NCI-H82 (cell line): ENCODE measurements around the gene RCC2.
A peak's percentile ranks its signal among the peaks of the same experiment; 100 is the strongest.
"Not testable (repeated sequence)": the region's sequence is repeated elsewhere in the genome, so short reads cannot be mapped to it uniquely, and the experiment has no call there.

Source experiments
- DNase-seq: peaks from one replicate; lab custom pipeline; 2025; lab: John Stamatoyannopoulos, UW

The RCC2 gene

DNA sequence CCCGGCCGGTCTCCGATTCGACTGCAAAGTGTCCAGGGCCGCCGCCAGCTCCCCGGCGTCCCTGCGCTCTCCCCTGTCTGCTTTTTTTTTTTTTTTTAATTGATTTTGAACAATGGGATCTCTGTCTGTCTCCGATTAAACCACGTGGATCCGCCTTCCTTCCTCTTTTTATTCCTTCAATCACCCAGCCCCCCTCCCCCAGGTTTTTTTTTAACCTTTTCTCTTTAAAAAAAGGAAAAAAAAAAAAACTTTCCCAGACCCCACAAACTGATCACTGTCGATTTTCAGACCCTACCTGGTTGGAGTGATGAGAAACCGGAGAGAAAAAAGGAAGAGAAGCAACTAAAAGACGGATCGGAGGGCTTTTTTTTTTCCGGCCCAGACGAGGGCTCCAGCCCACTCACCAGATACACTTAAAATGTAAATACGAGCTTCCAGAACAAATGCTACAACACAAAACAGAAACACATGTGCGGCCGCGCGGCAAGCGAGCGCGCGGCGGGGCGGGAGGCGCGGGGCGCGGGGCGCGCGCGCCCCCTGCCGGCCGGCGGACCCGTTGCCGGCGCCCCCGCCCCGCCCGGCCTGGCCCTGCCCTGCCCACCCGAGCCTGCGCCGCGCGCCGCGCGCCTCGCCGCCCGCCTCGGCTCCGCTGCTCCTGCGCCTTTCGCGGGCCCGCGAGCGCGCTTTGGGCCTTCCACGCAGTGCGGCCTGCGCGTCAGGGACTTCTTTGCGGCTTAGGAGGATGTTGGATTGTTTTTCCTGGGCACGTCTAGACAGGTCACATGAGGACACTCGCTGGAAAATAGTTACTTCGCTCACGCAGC is at the start of gene RCC2:
TSS of gene RCC2 (minus strand) at position 428 of the 824 bp plus-strand sequence. CDS start 1,163 bp downstream, outside the sequence.
- DNase-seq: peak; percentile 90

DNA sequence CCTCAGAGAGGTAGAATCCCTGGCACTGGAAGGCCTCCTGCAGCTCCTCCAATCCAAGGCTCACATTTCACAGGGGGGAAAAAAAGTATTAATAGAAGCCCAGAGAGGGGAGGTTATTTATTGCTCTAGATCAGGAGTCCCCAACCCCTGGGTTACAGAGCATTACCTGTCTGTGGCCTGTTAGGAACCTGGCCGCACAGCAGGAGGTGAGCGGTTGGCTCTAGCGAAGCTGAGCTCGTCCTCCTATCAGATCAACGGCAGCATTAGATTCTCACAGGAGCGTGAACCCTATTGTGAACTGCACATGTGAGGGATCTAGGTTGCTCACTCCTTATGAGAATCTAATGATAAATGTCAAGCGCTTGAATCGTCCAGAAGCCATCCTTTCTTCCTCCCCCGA is 46.8 kb upstream of the RCC2 start:
- DNase-seq: no peak

DNA sequence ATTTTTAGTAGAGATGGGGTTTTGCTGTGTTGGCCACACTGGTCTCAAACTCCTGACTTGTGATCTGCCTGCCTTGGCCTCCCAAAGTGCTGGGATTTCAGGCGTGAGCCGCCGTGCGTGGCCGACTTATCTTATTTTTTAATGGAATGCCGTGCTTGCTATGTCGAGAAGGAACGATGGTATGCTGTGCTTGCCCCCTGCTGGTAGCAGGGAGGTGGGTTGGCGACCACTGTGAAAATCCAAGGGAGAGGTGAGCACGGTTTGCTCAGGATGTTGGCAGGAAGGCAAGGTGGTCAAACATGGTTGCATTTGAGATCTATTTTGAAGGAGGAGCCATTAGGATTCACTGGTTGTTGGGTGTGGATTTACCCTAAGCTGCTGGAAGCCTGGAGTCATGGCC is 45.8 kb upstream of the RCC2 start:
- peak; percentile 52 for DNase-seq

DNA sequence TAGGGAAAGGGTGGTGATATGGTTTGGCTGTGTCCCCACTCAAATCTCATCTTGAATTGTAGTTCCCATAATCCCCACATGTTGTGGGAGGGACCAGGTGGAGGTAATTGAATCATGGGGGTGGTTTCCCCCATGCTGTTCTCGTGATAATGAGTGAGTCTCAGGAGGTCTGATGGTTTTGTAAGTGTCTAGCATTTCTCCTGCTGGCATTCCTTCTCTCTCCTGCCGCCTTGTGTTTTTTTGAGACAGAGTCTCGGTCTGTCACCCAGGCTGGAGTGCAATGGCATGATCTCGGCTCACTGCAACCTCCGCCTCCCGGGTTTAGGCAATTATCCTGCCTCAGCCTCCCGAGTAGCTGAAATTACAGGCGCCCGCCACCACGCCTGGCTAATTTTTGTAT is 42.5 kb upstream of the RCC2 start:
- DNase-seq: not testable (repeated sequence)

DNA sequence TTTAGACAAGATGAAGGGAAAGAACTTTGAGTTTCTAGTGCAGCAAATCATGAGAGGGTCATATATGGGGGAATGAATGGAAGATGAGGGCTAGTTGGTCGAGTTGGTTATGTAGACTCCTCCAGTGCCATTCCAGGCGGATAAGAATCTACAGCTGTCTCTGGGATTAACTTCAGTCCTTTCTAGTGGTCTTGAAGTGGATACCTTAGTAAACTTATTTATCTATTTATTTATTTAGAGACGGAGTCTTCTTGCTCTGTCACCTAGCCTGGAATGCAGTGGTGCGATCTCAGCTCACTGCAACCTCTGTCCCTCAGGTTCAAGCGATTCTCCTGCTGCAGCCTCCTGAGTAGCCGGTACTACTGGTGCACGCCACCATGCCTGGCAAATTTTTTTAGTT is 41.4 kb upstream of the RCC2 start:
- no peak for DNase-seq

DNA sequence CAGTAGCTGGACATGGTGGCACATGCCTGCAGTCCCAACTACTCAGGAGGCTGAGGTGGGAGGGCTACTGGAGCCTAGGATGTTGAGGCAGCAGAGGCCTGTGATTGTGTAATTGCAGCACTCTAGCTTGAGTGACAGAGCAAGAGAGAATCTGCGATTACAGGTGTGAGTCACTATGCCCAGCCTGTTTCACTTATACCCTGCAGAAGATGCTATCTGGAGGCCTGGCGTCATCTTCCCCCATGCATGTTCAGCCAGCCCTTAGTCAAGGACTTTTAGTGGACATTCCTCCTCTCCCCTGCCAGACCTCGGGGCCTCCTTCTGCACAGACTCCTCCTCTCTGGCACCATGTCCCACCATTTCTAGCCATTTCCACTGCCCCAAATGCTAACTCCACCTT is 36.3 kb upstream of the RCC2 start:
- DNase-seq: no peak

DNA sequence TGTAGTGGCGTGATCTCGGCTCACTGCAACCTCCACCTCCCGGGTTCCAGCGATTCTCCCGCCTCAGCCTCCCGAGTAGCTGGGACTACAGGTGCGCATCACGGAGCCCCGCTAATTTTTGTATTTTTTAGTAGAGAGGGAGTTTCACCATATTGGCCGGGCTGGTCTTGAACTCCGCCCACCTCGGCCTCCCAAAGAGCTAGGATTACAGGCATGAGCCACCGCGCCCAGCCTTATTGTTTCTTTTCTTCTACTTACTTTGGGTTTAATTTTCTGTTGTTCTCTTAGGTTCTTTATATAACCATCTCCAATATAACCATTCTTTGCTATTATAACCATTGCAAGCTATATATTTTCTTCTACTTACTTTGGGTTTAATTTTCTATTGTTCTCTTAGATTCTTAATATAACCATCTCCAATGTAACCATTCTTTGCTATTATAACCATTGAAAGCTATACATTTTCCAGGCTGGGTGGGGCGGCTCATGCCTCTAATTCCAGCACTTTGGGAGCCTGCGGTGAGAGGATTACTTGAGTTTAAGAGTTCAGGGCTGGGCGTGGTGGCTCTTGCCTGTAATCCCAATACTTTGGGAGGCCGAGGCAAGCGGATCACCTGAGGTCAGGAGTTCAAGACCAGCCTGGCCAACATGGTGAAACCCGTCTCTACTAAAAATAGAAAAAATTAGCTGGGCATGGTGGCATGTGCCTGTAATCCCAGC is 35.5 kb upstream of the RCC2 start:
- peak; percentile 13 for DNase-seq

DNA sequence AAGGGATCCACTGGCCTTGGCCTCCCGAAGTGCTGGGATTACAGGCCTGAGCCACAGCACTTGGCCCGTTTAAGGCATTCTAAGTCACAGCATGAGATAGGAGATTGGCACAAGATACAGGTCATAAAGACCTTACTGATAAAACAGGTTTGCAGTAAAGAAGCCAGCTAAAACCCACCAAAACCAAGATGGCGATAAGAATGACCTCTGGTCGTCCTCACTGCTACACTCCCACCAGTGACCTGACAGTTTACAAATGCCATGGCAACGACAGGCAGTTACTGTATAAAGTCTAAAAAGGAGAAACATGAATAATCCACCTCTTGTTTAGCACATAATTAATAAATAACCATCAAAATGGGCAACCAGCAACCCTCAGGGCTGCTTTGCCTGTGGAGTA is 33.3 kb upstream of the RCC2 start:
- DNase-seq: no peak

DNA sequence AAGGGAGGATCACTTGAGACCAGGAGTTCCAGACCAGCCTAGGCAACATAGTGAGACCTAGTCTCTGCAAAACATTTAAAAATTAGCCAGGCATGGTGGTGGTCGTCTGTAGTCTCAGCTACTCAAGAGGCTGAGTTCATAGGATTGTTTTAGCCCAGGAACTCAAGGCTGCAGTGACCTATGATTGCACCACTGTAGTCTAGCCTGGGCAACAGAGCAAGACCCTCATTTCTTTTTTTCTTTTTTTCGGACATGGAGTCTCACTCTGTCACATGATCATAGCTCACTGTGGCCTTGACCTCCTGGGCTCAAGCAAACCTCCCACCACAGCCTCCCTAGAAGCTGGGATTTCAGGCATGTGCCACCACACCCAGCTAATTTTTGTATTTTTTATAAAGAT is 31.9 kb upstream of the RCC2 start:
- no peak for DNase-seq

DNA sequence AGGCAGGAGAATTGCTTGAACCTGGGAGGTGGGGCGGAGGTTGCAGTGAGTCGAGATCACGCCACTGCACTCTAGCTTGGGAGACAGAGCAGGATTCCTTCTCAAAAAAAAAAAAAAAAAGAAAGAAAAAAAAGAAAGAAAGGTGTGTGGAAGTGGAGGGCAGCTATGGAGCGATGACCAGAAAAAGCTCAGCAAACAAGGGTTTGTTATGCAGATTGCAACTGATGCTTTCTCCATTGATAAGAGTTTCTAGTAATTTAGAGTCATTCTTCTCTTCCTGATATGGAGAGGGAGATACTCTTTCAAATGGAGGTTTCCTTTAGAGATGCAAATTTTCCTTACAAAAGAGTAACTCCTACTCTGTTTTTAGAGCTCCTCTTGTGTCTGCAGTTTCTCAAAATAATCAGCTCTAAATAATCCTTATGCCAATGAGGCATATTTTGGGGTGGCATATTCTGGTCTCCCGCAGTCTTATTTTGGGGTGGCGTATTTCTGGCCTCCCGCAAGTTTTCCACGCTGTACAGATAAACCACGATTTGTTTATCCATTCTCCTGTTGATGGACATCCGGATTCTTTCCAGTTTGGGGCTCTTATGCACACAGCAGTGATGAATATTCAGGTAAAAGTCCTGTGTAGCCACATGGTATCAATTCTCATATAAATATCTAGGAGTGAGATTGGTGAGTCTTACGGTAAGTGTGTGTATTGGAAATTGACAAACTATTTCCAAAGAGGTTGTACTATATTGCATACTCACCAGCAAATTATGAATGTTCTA is 30.7 kb upstream of the RCC2 start:
- DNase-seq: no peak

DNA sequence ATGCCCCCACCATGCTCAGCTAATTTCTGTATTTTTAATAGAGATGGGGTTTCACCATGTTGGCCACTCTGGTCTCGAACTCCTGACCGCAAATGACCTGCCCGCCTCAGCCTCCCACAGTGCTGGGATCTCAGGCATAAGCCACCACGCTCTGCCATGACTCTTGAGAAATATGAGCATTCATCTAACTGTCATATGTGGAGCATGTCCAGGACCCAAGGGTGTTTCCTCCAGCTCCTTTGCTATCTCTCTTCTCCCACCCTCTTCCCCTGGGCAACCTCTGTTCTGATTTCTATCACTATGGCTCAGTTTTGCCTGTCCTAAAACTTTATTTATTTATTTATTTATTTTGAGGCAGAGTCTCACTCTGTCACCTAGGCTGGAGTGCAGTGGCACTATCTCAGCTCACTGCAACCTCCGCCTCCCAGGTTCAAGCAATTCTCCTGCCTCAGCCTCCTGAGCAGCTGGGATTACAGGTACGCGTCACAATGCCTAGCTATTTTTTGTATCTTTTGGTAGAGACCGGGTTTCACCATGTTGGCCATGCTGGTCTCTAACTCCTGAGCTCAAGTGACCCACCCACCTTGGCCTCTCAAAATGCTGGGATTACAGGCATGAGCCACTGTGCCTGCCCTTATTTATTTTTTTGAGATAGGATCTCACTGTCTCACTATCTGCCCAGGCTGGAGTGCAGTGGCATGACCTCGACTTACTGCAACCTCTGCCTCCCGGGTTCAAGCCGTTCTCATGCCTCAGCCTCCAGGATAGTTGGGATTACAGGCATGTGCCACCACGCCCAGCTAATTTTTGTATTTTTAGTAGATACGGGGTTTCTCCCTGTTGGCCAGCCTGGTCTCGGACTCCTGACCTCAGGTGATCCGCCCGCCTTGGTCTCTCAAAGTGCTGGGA is 29.1 kb upstream of the RCC2 start:
- DNase-seq: not testable (repeated sequence)

DNA sequence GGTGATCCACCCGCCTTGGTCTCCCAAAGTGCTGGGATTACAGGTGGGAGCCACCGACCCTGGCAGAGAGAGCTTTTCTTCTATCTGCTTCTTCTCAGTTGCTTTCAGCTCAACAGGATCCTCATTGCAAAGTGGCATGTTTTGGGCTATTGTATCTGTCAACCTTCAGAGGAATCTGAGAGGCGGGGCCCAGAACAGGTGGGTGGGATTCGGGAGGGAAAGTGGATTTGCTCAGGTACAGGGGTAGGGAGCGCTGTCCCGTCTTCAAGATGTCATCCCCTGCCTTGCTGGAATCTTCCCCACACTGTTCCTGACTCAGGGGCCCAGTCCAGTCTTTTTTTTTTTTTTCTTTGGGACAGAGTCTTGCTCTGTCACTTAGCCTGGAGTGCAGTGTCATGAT is 26.9 kb upstream of the RCC2 start:
- no peak for DNase-seq

DNA sequence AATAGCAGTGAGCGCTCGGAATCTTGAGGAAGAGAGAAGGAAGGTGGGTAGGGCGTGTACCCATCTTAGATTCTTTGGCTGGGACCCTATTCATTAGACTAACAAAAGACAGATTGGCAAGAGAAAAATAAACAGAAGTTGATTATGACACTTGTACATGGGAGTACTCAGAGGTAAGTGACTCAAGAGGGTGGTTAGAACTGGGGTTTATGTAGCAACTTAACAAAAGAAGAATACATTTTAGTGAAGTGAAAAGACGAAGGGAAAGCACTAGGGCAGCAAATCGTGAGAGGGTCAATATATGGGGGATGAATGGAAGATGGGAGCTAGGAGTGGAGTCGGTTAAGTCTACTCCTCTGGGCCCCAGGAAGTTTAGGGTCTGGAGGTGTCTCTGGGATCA is 25.8 kb upstream of the RCC2 start:
- no peak for DNase-seq

DNA sequence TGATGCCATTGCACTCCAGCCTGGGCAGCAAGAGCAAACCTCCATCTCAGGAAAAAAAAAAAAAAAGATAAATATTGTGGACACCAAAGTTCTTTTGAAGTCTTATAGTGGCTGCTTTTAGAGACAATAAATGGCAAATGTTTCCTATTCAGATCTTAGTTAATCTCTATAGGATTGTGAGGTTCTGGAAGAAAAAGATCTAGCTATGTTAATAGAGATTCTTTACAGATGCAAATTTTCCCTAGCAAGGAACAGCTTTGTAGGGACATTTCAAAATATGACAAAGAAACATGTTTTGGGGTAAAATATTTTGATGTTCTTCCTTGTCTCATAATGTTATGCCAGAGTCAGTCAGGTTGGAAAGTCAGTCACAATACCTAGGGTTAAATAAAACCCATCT is 24.5 kb upstream of the RCC2 start:
- DNase-seq: no peak

DNA sequence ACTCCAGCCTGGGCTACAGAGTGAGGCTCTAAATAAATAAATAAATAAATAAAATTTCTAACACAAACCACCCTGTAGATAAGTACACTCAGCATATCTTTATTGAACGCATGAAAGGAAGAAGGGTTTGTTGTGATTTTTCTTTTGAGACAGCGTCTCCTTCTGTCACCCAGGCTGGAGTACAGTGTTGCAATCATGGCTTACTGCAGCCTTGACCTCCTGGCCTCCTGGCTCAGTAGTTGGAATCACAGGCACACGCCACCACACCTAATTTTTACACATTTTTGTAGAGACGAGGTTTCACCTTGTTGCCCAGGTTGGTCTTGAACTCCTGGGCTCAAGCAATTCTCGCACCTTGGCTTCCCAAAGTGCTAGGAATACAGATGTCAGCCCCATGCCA is 23.2 kb upstream of the RCC2 start:
- DNase-seq: no peak

DNA sequence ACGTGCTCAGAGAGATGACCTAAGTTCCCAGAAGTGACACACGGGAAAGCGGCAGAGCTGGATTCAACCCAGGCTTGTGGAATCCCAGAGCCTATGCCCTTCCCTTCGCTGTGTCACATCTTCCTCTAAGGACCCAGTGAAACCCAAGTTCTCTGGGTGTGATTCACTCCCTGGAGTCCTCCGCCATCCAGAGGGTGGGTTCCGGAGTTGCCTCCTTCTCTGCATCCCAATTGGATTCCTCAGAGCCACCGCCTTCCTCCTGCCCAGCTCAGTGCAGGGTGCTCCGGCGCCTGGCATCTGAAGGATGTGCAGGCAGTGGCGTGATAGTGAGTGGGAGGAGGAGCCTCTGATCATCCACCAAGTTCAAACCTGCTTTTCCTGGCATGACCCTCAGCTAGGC is 20.7 kb upstream of the RCC2 start:
- no peak for DNase-seq

DNA sequence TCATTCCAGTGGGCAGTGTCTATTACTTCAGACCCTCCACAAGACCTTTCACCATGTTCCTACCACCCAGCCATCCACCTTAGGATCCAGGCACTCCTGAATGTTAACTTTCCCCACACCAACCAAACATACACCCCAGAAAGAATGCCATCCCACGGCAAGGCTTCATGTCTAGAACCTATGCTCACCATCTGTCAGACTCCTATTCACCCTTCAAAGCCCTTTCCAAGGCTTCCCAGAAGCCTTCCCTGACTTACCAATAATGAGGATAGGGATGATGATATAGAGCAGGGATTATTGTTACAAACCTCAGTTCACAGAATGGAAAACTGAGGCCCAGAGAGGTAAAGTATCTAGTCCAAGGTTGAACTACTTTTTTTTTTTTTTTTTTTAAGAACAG is 19.3 kb upstream of the RCC2 start:
- DNase-seq: no peak

DNA sequence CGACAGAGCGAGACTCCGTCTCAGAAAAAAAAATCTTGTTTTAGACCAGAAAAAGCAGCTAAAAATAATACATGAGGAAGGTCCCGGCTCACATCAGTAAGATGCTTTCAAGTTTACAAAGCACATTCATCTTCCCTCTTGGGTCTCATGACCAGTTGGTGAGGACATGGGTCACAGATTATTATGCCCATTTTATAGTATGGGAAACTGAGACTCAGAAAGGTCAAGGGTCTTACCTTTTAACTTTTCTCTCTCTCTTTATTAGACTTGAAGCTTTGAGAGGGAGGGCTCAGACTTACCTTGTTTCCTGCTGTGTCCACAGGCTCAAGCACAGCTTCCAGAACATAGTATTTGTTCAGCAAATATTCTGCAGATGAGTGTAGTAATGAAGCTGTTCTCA is 13.2 kb upstream of the RCC2 start:
- no peak for DNase-seq

DNA sequence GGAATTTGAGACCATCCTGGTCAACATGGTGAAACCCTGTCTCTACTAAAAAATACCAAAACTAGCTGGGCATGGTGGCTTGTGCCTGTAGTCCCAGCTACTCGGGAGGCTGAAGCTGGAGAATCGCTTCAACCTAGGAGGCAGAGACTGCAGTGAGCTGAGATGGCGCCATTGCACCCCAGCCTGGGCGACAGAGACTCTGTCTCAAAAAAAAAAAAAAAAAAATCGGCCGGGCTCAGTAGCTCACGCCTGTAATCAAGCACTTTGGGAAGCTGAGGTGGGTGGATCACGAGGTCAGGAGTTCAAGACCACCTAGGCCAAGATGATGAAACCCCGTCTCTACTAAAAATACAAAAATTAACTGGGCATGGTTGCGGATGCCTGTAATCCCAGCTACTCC is 12.7 kb upstream of the RCC2 start:
- peak; percentile 18 for DNase-seq

DNA sequence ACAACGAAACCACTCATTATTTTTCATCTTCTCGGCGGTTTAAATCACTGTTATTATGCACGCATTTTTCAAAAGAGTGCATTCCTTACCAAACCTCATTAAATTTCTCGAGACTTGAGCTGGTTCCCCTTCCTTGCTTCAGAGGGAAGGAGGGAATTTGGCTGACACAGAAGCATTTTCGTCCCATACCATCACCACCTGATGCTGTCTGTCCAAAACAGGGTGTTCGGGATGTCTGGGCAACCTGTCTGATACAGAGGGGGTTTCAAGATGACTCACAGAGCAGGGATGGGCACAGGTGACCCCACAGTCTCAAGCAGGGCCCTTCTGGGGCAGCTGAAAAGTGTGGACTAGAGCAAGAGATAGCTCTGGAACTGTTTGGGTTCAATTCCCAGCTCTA is 12.3 kb upstream of the RCC2 start:
- DNase-seq: no peak

DNA sequence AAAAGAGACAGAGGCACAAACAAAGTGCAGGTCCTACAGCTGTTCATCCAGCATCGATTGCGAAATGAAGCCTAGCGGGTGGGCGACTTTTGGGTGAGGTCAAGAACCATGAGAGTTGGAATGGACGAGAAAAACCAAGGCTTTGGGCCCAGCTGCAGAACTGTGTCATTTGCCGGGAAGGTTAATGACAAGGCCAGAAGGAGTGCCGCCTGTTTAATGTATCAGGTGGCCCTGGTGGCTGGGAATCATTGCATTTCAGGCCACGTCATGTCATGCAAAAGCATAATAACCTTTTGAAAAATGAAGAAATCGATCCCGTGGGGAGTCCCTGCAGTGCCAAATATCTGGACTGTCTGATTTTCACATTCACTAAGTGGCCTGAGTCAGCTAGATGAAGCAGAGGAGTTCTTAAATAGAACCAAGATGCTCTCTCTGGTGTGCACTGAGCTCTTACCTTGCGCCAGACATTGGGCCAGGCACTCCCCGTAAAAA is 8.1 kb upstream of the RCC2 start:
- no peak for DNase-seq

DNA sequence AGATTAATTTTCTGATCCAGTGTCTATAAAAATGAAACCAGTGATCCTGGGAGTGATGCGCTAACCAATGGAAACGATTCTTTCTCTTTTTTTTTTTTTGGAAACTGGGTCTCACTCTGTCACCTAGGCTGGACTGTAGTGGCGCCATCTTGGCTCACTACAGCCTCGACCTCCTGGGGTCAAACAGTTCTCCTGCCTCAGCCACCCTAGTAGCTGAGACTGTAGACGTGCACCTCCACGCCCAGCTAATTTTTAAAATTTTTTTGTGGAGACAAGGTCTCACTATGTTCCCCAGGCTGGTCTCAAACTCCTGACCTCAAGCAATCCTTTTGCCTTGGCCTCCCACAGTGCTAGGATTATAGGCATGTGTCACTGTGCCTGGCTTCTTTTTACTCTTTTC is 3.4 kb upstream of the RCC2 start:
- no peak for DNase-seq
